Cardiac muscle cell (in vitro differentiated cells and primary cell): ENCODE measurements around the gene GPC5. TPM values are rescaled to one million over a fixed set of nuclear protein-coding genes. Genes with fewer than 3 reads are reported as not detected.
"Not testable (repeated sequence)": the region's sequence is repeated elsewhere in the genome, so short reads cannot be mapped to it uniquely, and the experiment has no call there.

Experiments
- DNase-seq, 2 donors: peaks; one replicate each; pipeline versions ENCODE4 v3.0.0 to v3.0.0-alpha.2; 2010 to 2017; ENCODE audit warnings: low read depth in 1 of 2, low spot score in 1 of 2
- H3K27ac ChIP-seq: fragments of 200-600 bp; sonication (generic); 2 replicates; pipeline ENCODE4 v1.5.1; 2016
- H3K27me3 ChIP-seq: fragments of 200-600 bp; sonication (generic); 2 replicates; pipeline ENCODE4 v1.6.0; 2016; ENCODE audit warnings: control low read depth
- H3K36me3 ChIP-seq: fragments of 200-600 bp; sonication (generic); 2 replicates; pipeline ENCODE4 v1.5.1; 2016; ENCODE audit warnings: control low read depth
- H3K4me1 ChIP-seq: fragments of 200-600 bp; sonication (generic); 2 replicates; pipeline ENCODE4 v1.8.1; 2017; ENCODE audit warnings: low read depth, mild to moderate bottlenecking, mixed run types
- H3K4me3 ChIP-seq: fragments of 200-600 bp; sonication (generic); 2 replicates; pipeline ENCODE4 v1.5.1; 2016; ENCODE audit warnings: mild to moderate bottlenecking
- H3K9me3 ChIP-seq: fragments of 200-600 bp; sonication (generic); 2 replicates; pipeline ENCODE4 v1.5.1; 2017; ENCODE audit warnings: low read depth, mild to moderate bottlenecking, control low read depth
- polyA plus RNA-seq: library from polyadenylated mRNA; unstranded; fragments of >200 nt; fragmentation: Nextera tagmentation; extraction: Ambion mirVana; gene quantifications from 2 replicates; pipeline ENCODE4 v1.2.1, GENCODE V29; 2016
- total RNA-seq: library from RNA; depleted of rRNA; stranded (reverse); fragments of >200 nt; gene quantifications from 2 replicates; pipeline ENCODE4 v1.2.3, GENCODE V29; 2016
- TF ChIP-seq, protein P1 (sequence below): IDR thresholded peaks from 2 replicates; pipeline ENCODE4 v1.5.1; 2012; ENCODE audit warnings: low read depth, mild to moderate bottlenecking, low read length

GPC5 gene
- total RNA-seq (2.7 and 3.3 TPM in 2 replicates), polyA plus RNA-seq (0.97 and 3.6 TPM in 2 replicates)

DNA sequence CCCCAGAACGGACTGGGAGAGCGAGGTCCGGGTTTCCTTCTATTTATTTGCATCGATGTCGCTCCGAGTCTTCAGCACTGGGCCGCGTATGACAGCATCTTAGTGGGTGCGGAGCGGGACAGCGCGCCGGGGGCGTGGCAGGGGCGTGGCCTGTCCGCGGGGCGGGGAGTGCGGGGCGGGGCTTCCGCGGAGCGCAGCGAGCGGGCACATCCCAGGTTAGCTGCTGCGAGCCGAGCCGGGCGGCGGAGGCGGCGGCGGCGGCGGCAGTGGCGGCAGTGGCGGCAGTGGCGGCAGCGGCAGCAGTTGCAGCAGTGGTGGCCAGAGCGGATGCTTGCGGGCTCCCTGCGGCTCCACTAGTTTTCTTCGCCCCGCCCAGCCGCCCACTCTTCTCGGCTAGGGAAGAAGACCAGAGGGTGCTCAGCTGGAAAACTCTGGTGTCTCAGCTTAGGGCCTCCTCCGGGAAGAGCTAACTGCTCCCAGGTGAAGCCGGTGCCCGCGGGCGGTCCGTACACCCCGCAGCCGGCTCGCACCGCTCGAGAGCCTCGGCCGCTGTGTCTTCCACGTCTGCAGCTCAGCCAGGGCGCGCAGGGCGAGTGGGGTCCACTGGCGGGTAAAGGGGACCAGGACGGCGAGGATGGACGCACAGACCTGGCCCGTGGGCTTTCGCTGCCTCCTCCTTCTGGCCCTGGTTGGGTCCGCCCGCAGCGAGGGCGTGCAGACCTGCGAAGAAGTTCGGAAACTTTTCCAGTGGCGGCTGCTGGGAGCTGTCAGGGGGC is at the start of gene GPC5:
Gene GPC5 (plus strand): TSS at position 209 of the 776 bp plus-strand sequence.
- Histone ChIP-seq H3K9me3 (no peaks in the 10 kb centered on the region), H3K27ac (no peak within 1 kb of the TSS), H3K4me1 (no peaks in the 10 kb centered on the region), H3K4me3 (peak within 1 kb of the TSS; percentile 75), H3K36me3 (no peaks in the 10 kb centered on the region), H3K27me3 (peaks cover 86% of the 10 kb centered on the region)
- TF ChIP-seq, protein P1, sequence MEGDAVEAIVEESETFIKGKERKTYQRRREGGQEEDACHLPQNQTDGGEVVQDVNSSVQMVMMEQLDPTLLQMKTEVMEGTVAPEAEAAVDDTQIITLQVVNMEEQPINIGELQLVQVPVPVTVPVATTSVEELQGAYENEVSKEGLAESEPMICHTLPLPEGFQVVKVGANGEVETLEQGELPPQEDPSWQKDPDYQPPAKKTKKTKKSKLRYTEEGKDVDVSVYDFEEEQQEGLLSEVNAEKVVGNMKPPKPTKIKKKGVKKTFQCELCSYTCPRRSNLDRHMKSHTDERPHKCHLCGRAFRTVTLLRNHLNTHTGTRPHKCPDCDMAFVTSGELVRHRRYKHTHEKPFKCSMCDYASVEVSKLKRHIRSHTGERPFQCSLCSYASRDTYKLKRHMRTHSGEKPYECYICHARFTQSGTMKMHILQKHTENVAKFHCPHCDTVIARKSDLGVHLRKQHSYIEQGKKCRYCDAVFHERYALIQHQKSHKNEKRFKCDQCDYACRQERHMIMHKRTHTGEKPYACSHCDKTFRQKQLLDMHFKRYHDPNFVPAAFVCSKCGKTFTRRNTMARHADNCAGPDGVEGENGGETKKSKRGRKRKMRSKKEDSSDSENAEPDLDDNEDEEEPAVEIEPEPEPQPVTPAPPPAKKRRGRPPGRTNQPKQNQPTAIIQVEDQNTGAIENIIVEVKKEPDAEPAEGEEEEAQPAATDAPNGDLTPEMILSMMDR: no peak
- peak; percentile 59 to 86 for DNase-seq

DNA sequence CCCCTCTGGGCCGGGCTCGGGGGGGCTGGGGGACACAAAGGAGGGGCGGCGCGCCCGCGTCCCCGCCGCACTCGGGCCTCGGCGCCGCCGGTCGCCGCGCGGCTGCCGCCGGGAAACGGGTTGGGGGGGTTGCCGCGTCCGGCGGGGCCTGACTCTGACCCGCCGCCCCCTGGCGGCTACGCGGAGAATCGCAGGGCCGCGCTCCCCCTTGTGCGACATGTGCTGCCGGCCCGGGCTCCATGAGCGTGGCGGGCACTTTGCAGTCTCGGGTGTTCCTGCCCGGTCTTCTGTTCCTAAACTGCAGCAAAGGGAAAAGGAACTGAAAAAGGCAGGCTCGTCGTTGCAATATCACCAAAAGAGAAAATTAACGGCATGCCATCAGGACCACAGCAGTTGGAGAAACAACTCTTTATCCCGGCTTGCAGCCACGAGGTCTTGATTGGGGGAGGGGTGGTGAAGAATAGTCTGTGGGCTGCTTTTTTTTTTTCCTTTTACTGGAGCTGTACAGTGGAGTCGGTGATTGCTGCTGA is 49.5 kb upstream of the GPC5 start:
- Histone ChIP-seq H3K4me3 (peak overlapping the region; percentile 88), H3K4me1 (peaks cover 38% of the 10 kb centered on the region), H3K36me3 (peaks cover 15% of the 10 kb centered on the region), H3K9me3 (no peaks in the 10 kb centered on the region), H3K27me3 (no peaks in the 10 kb centered on the region), H3K27ac (peak overlapping the region; percentile 98)
- DNase-seq: peak in 1 of 2 donors; percentile 91
- TF ChIP-seq, protein P1: peak; percentile 87

DNA sequence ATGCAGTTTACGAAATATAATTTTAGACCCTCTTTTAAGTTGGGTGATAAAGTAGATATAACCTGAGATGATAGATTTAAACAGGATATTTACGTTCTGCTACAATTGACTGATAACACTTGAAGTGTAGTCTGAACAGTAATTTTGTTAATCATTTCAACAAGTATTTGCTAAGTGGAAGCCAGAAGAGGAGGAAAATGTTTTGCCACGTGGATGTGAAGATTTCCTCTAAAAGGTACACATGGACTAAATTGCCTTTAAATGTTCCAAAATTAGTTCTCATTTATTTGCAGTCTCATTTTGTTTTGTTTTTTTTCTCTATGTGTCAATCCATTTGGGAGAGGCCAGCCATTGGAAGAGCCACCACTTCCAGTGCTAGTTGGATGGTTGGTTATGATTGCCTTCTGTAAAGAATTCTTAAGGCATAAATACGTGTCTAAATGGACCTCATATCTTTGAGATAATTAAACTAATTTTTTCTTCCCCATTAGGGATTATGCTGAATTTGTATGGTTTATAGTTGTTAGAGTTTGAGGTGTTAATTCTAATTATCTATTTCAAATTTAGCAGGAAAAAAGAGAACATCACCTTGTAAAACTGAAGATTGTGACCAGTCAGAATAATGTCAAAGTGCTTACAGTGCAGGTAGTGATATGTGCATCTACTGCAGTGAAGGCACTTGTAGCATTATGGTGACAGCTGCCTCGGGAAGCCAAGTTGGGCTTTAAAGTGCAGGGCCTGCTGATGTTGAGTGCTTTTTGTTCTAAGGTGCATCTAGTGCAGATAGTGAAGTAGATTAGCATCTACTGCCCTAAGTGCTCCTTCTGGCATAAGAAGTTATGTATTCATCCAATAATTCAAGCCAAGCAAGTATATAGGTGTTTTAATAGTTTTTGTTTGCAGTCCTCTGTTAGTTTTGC is 48.2 kb upstream of the GPC5 start:
- peaks cover 25% of the 10 kb centered on the region for H3K36me3 ChIP-seq
- H3K27ac ChIP-seq: peak overlapping the region; percentile 47
- TF ChIP-seq, protein P1: no peak
- H3K4me1 ChIP-seq: peaks cover 40% of the 10 kb centered on the region
- H3K4me3 ChIP-seq: peak overlapping the region; percentile 88
- no peaks in the 10 kb centered on the region for H3K9me3 ChIP-seq
- peak in 1 of 2 donors; percentile 6 for DNase-seq
- H3K27me3 ChIP-seq: no peaks in the 10 kb centered on the region

DNA sequence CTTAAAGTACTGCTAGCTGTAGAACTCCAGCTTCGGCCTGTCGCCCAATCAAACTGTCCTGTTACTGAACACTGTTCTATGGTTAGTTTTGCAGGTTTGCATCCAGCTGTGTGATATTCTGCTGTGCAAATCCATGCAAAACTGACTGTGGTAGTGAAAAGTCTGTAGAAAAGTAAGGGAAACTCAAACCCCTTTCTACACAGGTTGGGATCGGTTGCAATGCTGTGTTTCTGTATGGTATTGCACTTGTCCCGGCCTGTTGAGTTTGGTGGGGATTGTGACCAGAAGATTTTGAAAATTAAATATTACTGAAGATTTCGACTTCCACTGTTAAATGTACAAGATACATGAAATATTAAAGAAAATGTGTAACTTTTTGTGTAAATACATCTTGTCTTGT is 47.3 kb upstream of the GPC5 start:
- Histone ChIP-seq H3K4me3 (peak overlapping the region; percentile 88), H3K27me3 (no peaks in the 10 kb centered on the region), H3K4me1 (peaks cover 40% of the 10 kb centered on the region), H3K36me3 (peaks cover 25% of the 10 kb centered on the region), H3K27ac (peak overlapping the region; percentile 47), H3K9me3 (no peaks in the 10 kb centered on the region)
- no peak for DNase-seq
- TF ChIP-seq, protein P1: no peak

DNA sequence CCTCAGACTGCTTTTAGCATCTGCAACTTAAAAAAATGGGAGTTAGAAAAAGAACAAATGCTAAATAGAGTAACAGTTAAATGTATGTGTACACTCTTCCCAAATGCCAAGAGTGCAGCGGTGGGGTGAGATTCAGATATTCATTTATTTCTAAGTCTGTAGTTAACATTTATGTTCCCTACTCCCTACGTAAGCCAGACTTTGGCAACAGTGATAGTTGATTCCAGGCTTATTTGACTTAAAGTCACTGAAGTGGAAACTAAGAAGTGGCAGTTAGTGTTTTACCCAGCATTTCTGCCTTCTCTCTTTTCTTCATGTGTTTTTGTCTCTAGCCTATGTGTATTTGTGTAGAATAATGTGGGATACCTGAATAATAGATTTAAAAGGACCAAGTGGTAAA is 46.4 kb upstream of the GPC5 start:
- TF ChIP-seq, protein P1: no peak
- H3K9me3 ChIP-seq: no peaks in the 10 kb centered on the region
- H3K36me3 ChIP-seq: peaks cover 26% of the 10 kb centered on the region
- no peaks in the 10 kb centered on the region for H3K27me3 ChIP-seq
- H3K4me1 ChIP-seq: peaks cover 40% of the 10 kb centered on the region
- no peak for DNase-seq
- H3K4me3 ChIP-seq: no peak overlapping the region
- peak overlapping the region; percentile 47 for H3K27ac ChIP-seq

DNA sequence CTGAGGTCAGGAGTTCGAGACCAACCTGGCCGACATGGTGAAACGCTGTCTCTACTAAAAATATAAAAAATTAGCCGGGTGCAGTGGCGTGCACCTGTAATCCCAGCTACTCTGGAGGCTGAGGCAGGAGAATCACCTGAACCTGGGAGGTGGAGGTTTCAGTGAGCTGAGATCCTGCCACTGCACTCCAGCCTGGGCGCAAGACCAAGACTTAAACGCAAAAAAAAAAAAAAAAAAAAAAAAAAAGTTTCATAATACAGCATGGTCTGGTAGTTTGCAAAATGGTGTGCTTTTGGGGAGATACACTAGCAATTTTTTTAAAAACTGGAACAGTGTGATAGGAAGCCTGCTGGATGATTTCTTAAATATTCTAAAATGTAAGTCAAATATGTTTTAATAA is 45.5 kb upstream of the GPC5 start:
- H3K27ac ChIP-seq: peak overlapping the region; percentile 56
- not testable (repeated sequence) for H3K27me3 ChIP-seq, H3K4me3 ChIP-seq, H3K9me3 ChIP-seq, DNase-seq
- peaks cover 40% of the 10 kb centered on the region for H3K4me1 ChIP-seq
- H3K36me3 ChIP-seq: peaks cover 28% of the 10 kb centered on the region
